Measurements from ENCODE around the gene LSM14A.
"Not testable (repeated sequence)": the region's sequence is repeated elsewhere in the genome, so short reads cannot be mapped to it uniquely, and the experiment has no call there.

LSM14A gene

DNA sequence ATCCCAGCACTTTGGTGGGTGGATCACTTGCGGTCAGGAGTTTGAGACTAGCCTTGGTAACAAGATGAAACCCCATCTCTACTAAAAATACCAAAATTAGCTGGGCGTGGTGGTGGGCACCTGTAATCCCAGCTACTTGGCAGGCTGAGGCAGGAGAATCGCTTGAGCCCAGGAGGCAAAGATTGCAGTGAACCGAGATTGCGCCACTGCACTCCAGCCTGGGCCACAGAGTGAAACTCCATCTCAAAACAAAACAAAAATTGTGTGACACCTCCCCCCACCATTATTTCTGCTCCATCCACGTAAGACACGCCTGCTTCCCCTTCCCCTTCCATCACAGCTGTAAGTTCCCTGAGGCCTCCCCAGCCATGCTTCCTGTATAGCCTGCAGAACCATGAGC is 13.3 kb upstream of the LSM14A start:
- DNase-seq (ENCODE audit: low read depth), result not testable (repeated sequence)

GRCh38 chr19:34159541-34159940 is 12.8 kb upstream of the LSM14A start:
- DNase-seq (ENCODE audit: low read depth), result not testable (repeated sequence)

DNA sequence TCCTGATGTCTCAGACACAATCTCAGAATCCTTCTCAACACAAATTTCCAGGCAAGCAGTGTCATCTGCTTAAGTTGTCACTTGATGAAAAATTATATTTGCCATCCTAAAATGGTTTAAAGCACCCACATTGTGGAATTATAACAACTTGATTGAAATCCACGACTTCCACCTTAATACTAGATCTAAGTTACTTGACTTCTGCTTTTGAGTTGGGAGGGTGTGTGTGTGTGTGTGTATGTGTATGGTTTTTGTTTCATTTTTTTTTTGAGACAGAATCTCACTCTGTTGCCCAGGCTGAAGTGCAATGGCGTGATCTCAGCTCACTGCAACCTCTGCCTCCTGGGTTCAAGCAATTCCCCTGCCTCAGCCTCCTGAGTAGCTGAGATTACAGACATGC is 10.4 kb upstream of the LSM14A start:
- DNase-seq (ENCODE audit: low read depth), result not testable (repeated sequence)

DNA sequence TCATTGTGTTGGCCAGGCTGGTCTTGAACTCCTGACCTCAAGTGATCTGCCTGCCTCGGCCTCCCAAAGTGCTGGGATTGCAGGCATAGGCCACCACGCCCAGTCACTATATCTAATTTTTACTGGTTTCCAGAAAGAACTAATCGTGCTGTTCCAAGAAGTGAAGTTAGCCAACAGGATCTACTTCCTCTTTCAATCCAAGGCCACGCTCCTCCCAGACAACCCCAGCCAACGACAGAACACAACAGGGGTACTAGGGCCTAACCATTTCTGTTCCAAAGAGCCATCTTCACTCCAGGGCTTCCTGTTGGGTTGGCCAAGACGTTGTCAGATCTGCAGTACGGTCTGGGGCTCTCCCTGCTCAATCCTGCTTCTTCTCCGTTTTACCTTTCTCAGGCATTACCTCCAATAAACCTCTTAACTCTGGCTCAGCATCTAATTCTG is 7.0 kb upstream of the LSM14A start:
- DNase-seq (ENCODE audit: low read depth), result no peak

GRCh38 chr19:34169475-34170199 is 2.7 kb upstream of the LSM14A start:
- not testable (repeated sequence) for DNase-seq (ENCODE audit: low read depth)

DNA sequence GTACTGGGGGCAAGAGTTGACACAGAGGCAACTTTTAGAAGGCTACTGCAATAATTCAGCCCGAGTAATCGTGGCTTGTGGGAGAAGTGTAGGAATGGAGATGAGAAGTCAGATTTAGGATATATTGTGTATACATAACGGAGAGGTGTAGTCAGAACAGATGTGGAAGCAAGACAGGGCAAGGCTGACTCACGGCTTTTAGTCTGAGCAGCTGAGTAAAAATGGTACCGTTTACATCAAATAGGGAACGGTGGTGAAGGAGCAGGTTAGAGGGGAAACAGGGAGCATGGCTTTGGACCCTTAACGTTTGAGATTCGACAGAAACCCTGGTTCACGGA is 796 bp upstream of the LSM14A start:
- DNase-seq (ENCODE audit: low read depth), result peak; percentile 67

DNA sequence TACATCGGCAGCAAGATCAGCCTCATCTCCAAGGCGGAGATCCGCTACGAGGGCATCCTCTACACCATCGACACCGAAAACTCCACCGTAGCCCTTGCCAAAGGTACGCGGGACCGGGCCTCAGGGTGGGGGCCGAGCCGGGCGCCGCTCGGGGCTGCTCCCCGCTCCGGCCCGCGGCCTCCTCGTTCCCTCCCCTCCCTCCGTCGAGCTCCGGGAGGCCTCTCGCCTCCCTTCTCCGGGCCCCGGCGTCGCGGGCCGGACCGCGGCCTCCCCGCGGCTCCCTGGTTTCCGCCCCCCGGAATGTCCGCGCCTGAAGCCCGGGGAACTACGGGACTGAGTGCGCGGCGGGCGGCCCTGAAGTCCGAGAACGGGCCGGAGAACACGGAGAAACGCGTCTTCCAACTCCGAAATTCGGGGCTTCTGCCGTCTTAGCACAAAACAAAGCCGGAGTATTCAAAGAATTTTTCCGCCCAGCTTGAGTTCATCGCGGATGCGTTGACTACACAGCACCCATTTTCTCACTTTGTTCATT is 423 bp downstream of the LSM14A start:
- DNase-seq (ENCODE audit: low read depth), result no peak

- DNase-seq (ENCODE audit: low read depth), result no peak
These were observed 1.1 kb downstream of the LSM14A start for GRCh38 chr19:34173193-34173956.

DNA sequence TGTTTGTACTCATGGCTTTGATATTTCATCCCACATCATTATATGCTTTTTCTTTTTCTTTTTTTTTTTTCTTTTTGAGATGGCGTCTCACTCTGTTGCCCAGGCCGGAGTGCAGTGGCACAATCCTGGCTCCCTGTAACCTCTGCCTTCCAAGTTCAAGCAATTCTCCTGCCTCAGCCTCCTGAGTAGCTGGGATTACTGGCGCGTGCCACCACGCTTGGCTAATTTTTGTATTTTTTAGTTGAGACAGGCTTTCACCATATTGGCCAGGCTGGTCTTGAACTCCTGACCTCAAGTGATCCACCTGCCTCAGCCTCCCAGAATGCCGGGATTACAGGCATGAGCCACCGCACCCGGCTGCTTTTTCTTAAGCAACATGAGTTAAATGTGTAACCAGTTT is 2.9 kb downstream of the LSM14A start:
- DNase-seq (ENCODE audit: low read depth), result not testable (repeated sequence)

GRCh38 chr19:34176581-34176980 is 4.3 kb downstream of the LSM14A start:
- no peak for DNase-seq (ENCODE audit: low read depth)

- DNase-seq (ENCODE audit: low read depth), result no peak
These were observed 5.9 kb downstream of the LSM14A start for GRCh38 chr19:34178274-34178610.

- no peak for DNase-seq (ENCODE audit: low read depth)
These were observed 6.8 kb downstream of the LSM14A start for GRCh38 chr19:34179066-34179465.

- DNase-seq (ENCODE audit: low read depth), result no peak
These were observed 8.0 kb downstream of the LSM14A start for GRCh38 chr19:34180273-34180672.

GRCh38 chr19:34180709-34181108 is 8.4 kb downstream of the LSM14A start:
- no peak for DNase-seq (ENCODE audit: low read depth)

GRCh38 chr19:34181111-34181864 is 9.0 kb downstream of the LSM14A start:
- no peak for DNase-seq (ENCODE audit: low read depth)

- no peak for DNase-seq (ENCODE audit: low read depth)
These were observed 9.8 kb downstream of the LSM14A start for GRCh38 chr19:34182125-34182524.

DNA sequence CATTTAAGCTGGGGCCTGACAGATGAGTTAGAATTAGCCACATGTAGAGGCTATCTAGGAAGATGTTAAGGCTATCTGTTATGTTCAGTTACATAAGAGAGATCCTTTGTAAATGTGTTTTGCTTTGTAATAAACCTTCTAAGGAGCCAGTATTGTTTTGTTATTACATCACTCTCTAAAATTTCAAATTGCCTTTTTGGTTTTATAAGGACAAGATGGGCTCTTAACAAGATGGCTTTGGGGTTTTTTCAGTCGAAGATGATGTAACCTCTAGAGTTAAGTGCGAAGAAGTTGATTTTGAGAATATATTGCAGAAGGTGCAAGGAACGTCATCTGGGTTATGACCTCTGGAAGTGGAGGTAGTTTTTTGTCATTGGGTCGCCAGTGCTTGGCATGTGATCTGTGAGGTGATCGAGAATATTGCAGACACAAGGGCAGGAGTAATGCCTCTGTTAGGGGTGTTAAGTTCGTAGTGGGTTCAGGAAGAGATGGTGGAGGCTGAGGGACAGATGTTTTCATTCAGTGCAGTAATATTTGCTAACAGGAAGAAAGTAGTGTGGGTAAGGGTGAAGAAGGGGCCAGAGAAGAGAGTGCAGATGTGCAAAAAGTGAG is 12.7 kb downstream of the LSM14A start:
- DNase-seq (ENCODE audit: low read depth), result no peak

GRCh38 chr19:34186205-34186604 is 13.9 kb downstream of the LSM14A start:
- no peak for DNase-seq (ENCODE audit: low read depth)

DNA sequence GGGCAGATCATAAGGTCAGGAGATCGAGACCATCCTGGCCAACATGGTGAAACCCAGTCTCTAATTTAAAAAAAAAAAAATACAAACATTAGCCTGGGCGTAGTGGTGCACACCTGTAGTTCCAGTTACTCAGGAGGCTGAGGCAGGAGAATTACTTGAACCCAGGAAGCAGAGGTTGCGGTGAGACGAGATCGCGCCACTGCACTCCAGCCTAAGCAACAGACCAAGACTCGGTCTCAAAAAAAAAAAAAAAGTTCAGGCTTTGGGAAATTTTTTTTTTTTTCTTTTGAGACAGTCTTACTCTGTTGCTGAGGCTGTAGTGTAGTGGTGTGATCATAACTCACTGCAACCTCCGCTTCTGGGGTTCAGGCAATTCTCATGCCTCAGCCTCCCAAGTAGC is 14.7 kb downstream of the LSM14A start:
- DNase-seq (ENCODE audit: low read depth), result no peak

DNA sequence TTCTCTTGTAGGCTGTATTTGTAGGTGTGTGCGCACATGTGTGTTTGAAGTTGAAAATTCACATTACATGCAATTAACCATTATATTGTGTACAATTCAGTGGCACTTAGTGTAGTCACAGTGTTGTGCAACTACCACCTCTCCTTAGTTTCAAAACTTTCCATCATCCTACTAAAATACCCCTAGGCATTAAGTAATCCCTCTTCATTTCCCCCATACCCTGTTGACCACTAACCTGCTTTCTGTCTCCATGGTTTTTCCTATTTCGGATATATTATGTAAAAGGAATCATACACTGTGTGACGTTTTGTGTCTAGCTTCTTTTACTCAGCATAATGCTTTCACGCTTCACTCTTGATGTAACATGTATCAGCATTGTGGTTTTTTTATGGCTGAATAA is 16.1 kb downstream of the LSM14A start:
- no peak for DNase-seq (ENCODE audit: low read depth)

DNA sequence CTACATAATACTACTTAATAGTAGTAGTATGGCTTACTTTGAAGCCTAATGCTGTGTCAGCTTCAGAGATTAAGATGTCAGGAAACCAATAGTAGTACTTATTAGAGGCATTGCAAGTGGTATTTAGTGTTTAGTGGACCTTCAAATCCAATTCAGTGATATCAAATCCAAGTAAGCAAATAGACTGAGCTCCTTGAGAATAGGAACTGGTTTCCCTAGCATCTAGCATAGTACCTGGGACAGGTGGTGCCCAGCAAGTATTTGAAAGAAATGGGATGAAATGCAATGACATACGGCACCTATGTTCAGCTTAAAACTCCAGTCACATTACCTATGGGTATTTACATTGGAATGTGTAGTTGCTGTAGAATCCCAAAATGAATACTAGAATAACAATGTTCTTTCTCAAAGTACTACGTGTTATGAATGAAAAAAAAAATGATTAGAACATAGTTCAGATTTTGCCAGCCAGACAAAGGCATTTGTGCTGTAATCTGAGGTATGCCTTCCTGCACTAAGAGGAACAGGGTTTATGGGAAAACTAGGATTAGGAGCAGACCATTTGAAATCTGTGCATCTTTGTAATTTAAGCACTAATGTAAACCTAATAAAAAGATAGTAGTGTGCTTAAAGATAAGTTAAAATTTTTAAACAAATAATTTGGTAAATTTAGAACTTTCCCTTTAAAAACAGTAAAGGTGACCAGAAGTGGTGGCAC is 17.1 kb downstream of the LSM14A start:
- DNase-seq (ENCODE audit: low read depth), result no peak

Measured in non-pigmented ciliary epithelial cell (primary cell).